Thymus (tissue), 14 donors: Measurements from ENCODE around the gene STK35. TPM values are rescaled to one million over a fixed set of nuclear protein-coding genes. Genes with fewer than 3 reads are reported as not detected.

Experiments
- DNase-seq, 9 donors: peaks; one replicate each; pipeline ENCODE4 v3.0.0-alpha.2; 2013; ENCODE audit warnings: low spot score in 9 of 9, low read depth in 6 of 9, missing footprints in 1 of 9
- H3K27ac ChIP-seq, 2 donors: one replicate each; pipeline ENCODE4 v1.5.1; 2013; ENCODE audit warnings: control low read depth in 1 of 2, low read depth in 1 of 2, low read length in 1 of 2, mild to moderate bottlenecking in 1 of 2, moderate library complexity in 1 of 2
- H3K27me3 ChIP-seq, 2 donors: one replicate each; pipeline ENCODE4 v1.5.1; 2013; ENCODE audit warnings: low read length in 1 of 2; ENCODE audit not compliant: control insufficient read depth in 2 of 2, insufficient read depth in 1 of 2
- H3K36me3 ChIP-seq, 2 donors: one replicate each; pipeline ENCODE4 v1.5.1; 2013; ENCODE audit warnings: low read length in 1 of 2, mild to moderate bottlenecking in 1 of 2, moderate library complexity in 1 of 2; ENCODE audit not compliant: control insufficient read depth in 2 of 2, insufficient read depth in 2 of 2
- H3K4me1 ChIP-seq, 2 donors: one replicate each; pipeline ENCODE4 v1.5.1; 2013; ENCODE audit warnings: low read length in 2 of 2; ENCODE audit not compliant: control insufficient read depth in 2 of 2, insufficient read depth in 2 of 2
- H3K4me3 ChIP-seq, 2 donors: one replicate each; pipeline ENCODE4 v1.5.1; 2013; ENCODE audit warnings: low read length in 2 of 2, control low read depth in 1 of 2, mild to moderate bottlenecking in 1 of 2
- H3K9me3 ChIP-seq, 2 donors: one replicate each; pipeline ENCODE4 v1.5.1; 2013; ENCODE audit warnings: low read length in 1 of 2, mild to moderate bottlenecking in 1 of 2; ENCODE audit not compliant: control insufficient read depth in 2 of 2, insufficient read depth in 1 of 2
- WGBS: extraction: QIAGEN DNeasy Blood & Tissue Kit; methylation state at CpG from one replicate; pipeline ENCODE4 v1.1.7; 2013; 5-methylcytosine and 5-hydroxymethylcytosine counted together
- long read RNA-seq, 10 donors: transcript quantifications; one replicate each; lab custom pipeline, GENCODE V29; 2026
- polyA plus RNA-seq: library from polyadenylated mRNA; stranded (reverse); fragments of 200-250 nt; gene quantifications from one replicate; pipeline ENCODE4 v1.2.3, GENCODE V29; 2013
- total RNA-seq: library from RNA; stranded (reverse); fragments of 120-200 nt; gene quantifications from one replicate; pipeline ENCODE4 v1.2.4, GENCODE V29; 2013
- donor health status: healthy.

Gene STK35
- 5.4 TPM for total RNA-seq
- 4.1 TPM for polyA plus RNA-seq
- long read RNA-seq, donor 1, result 0 reads
- long read RNA-seq, donor 2, full-length matches to known transcripts, result 1 of 1 reads
- long read RNA-seq, donor 2, partial matches to known transcripts, result 0 of 1 reads
- long read RNA-seq, donor 2, other reads (novel, unspliced or antisense), result 0 of 1 reads
- long read RNA-seq, donor 3, result 0 reads
- long read RNA-seq, donor 4, result 0 reads
- long read RNA-seq, donor 5, partial matches to known transcripts, result 13 of 13 reads
- long read RNA-seq, donor 5, other reads (novel, unspliced or antisense), result 0 of 13 reads
- long read RNA-seq, donor 6, result 0 reads
- long read RNA-seq, donor 7, result 0 reads
- long read RNA-seq, donor 8, result 0 reads
- long read RNA-seq, donor 9, result 0 reads
- long read RNA-seq, donor 10, full-length matches to known transcripts, result 1 of 6 reads
- long read RNA-seq, donor 10, partial matches to known transcripts, result 5 of 6 reads
- long read RNA-seq, donor 10, other reads (novel, unspliced or antisense), result 0 of 6 reads

- peak in 1 of 9 donors; percentile 7 for DNase-seq
- 5% methylated on average over 32 of the region's 32 CpGs for WGBS
- H3K36me3 ChIP-seq, result peaks cover 0 to 7% of the 10 kb centered on the region in 2 donors
Measured at GRCh38 chr20:2101057-2101864, at the start of gene STK35. Gene STK35 (plus strand): TSS chr20:2101827. CDS start chr20:2101882, 55 bp downstream.

GRCh38 chr20:2051946-2052345 is 49.7 kb upstream of the STK35 start:
- Histone ChIP-seq H3K36me3 (no peaks in the 10 kb centered on the region), H3K27me3 (peaks cover 0 to 5% of the 10 kb centered on the region in 2 donors), H3K27ac (no peak overlapping the region), H3K4me3 (no peak overlapping the region), H3K4me1 (no peaks in the 10 kb centered on the region), H3K9me3 (no peaks in the 10 kb centered on the region)
- DNase-seq, result no peak
- WGBS, result 64% methylated on average over 2 of the region's 2 CpGs

More at GRCh38 chr20:2101057-2101864, at the start of gene STK35:
- peaks cover 23 to 27% of the 10 kb centered on the region in 2 donors for H3K4me1 ChIP-seq
- H3K27ac ChIP-seq, result peak within 1 kb of the TSS; percentile 99 to 100
- H3K4me3 ChIP-seq, result peak within 1 kb of the TSS; percentile 79 to 87
- no peaks in the 10 kb centered on the region for H3K9me3 ChIP-seq
- no peaks in the 10 kb centered on the region for H3K27me3 ChIP-seq

GRCh38 chr20:2052741-2053140 is 48.9 kb upstream of the STK35 start:
- Histone ChIP-seq H3K4me3 (no peak overlapping the region), H3K36me3 (no peaks in the 10 kb centered on the region), H3K9me3 (no peaks in the 10 kb centered on the region), H3K4me1 (no peaks in the 10 kb centered on the region), H3K27ac (no peak overlapping the region), H3K27me3 (peaks cover 0 to 5% of the 10 kb centered on the region in 2 donors)
- DNase-seq, result no peak
- WGBS, result 70% methylated on average over 1 of the region's 1 CpG

GRCh38 chr20:2053615-2054014 is 48.0 kb upstream of the STK35 start:
- H3K27me3 ChIP-seq, result peaks cover 0 to 5% of the 10 kb centered on the region in 2 donors
- no peaks in the 10 kb centered on the region for H3K9me3 ChIP-seq
- no peaks in the 10 kb centered on the region for H3K36me3 ChIP-seq
- DNase-seq, result no peak
- no peak overlapping the region for H3K4me3 ChIP-seq
- no peak overlapping the region for H3K27ac ChIP-seq
- no peaks in the 10 kb centered on the region for H3K4me1 ChIP-seq

GRCh38 chr20:2054911-2055310 is 46.7 kb upstream of the STK35 start:
- no peak overlapping the region for H3K4me3 ChIP-seq
- H3K9me3 ChIP-seq, result no peaks in the 10 kb centered on the region
- H3K4me1 ChIP-seq, result no peaks in the 10 kb centered on the region
- no peak overlapping the region for H3K27ac ChIP-seq
- H3K36me3 ChIP-seq, result no peaks in the 10 kb centered on the region
- no peak for DNase-seq
- H3K27me3 ChIP-seq, result peaks cover 0 to 2% of the 10 kb centered on the region in 2 donors

- H3K27me3 ChIP-seq, result peaks cover 0 to 2% of the 10 kb centered on the region in 2 donors
- H3K4me3 ChIP-seq, result no peak overlapping the region
- 88% methylated on average over 2 of the region's 2 CpGs for WGBS
- no peaks in the 10 kb centered on the region for H3K36me3 ChIP-seq
- DNase-seq, result no peak
- no peaks in the 10 kb centered on the region for H3K4me1 ChIP-seq
- H3K27ac ChIP-seq, result no peak overlapping the region
- no peaks in the 10 kb centered on the region for H3K9me3 ChIP-seq
Measured at GRCh38 chr20:2059411-2059810, 42.2 kb upstream of the STK35 start.

- no peak overlapping the region for H3K27ac ChIP-seq
- no peak overlapping the region for H3K4me3 ChIP-seq
- 68% methylated on average over 3 of the region's 3 CpGs for WGBS
- H3K27me3 ChIP-seq, result peaks cover 0 to 3% of the 10 kb centered on the region in 2 donors
- no peaks in the 10 kb centered on the region for H3K4me1 ChIP-seq
- no peak for DNase-seq
- no peaks in the 10 kb centered on the region for H3K9me3 ChIP-seq
- H3K36me3 ChIP-seq, result no peaks in the 10 kb centered on the region
Measured at GRCh38 chr20:2065099-2065498, 36.5 kb upstream of the STK35 start.

GRCh38 chr20:2066461-2067122 is 35.0 kb upstream of the STK35 start:
- H3K4me3 ChIP-seq, result no peak overlapping the region
- no peaks in the 10 kb centered on the region for H3K9me3 ChIP-seq
- no peak for DNase-seq
- no peak overlapping the region for H3K27ac ChIP-seq
- no peaks in the 10 kb centered on the region for H3K4me1 ChIP-seq
- H3K27me3 ChIP-seq, result peaks cover 0 to 3% of the 10 kb centered on the region in 2 donors
- H3K36me3 ChIP-seq, result no peaks in the 10 kb centered on the region
- 90% methylated on average over 2 of the region's 2 CpGs for WGBS
